Fibroblast of the conjunctiva (primary cell): ENCODE measurements around the gene MMP14.

Experiments
- DNase-seq: peaks from one replicate; pipeline ENCODE4 v3.0.0-alpha.2; 2010; ENCODE audit warnings: low read depth

The MMP14 gene

GRCh38 chr14:22861651-22862050 is 25.3 kb downstream of the MMP14 start:
- no peak for DNase-seq

- no peak for DNase-seq
Measured at GRCh38 chr14:22864979-22865378, 28.6 kb downstream of the MMP14 start.

GRCh38 chr14:22865424-22866405 is 29.3 kb downstream of the MMP14 start:
- DNase-seq: no peak

- DNase-seq: no peak
Measured at GRCh38 chr14:22866874-22867273, 30.5 kb downstream of the MMP14 start.

- DNase-seq: no peak
Measured at GRCh38 chr14:22870811-22871223, 34.4 kb downstream of the MMP14 start.

GRCh38 chr14:22871224-22872032 is 35.0 kb downstream of the MMP14 start, which contains the start of gene LRP10:
TSS of gene LRP10 (plus strand) at chr14:22871740. CDS start at chr14:22872304, 564 bp downstream.
- peak; percentile 85 for DNase-seq

- DNase-seq: peak; percentile 62
Measured at GRCh38 chr14:22872033-22872832, 35.8 kb downstream of the MMP14 start.

GRCh38 chr14:22872833-22873520 is 36.6 kb downstream of the MMP14 start:
- DNase-seq: no peak

- DNase-seq: no peak
Measured at GRCh38 chr14:22875003-22875747, 38.8 kb downstream of the MMP14 start.

- no peak for DNase-seq
Measured at GRCh38 chr14:22875748-22876319, 39.4 kb downstream of the MMP14 start.

GRCh38 chr14:22877000-22877501 is 40.7 kb downstream of the MMP14 start:
- no peak for DNase-seq

- no peak for DNase-seq
Measured at GRCh38 chr14:22878271-22879246, 42.2 kb downstream of the MMP14 start.

GRCh38 chr14:22882064-22882463 is 45.7 kb downstream of the MMP14 start:
- DNase-seq: no peak

- no peak for DNase-seq
Measured at GRCh38 chr14:22882529-22883172, 46.3 kb downstream of the MMP14 start.

GRCh38 chr14:22883173-22883976 is 47.0 kb downstream of the MMP14 start, which contains the start of gene REM2:
TSS of gene REM2 (plus strand) at chr14:22883222. CDS start at chr14:22883288, 66 bp downstream.
- DNase-seq: no peak

GRCh38 chr14:22884076-22884737 is 47.8 kb downstream of the MMP14 start:
- DNase-seq: no peak
